A549 (cell line): ENCODE measurements around the gene WASF2.

Experiments
- CTCF ChIP-seq: fragments of >200 bp; sonication (Bioruptor Twin); formaldehyde crosslinking; IDR thresholded peaks from 3 replicates; pipeline ENCODE4 v1.5.1; 2016
- EP300 ChIP-seq, 2 experiments: fragments of >200 bp; sonication (Bioruptor Twin); formaldehyde crosslinking; IDR thresholded peaks; 2 replicates in 1 of 2; 3 replicates in 1 of 2; pipeline ENCODE4 v1.6.1; 2016 to 2017
- HDAC2 ChIP-seq: fragments of 200-600 bp; sonication (generic); IDR thresholded peaks from 2 replicates; pipeline ENCODE4 v1.6.1; 2016
- MYC ChIP-seq: IDR thresholded peaks from 2 replicates; pipeline ENCODE4 v1.6.1; 2012; ENCODE audit warnings: mild to moderate bottlenecking, inconsistent platforms, low read length, improper control_type of control experiment, borderline replicate concordance
- POLR2AphosphoS2 ChIP-seq: conservative IDR thresholded peaks from 2 replicates; pipeline ENCODE4 v1.6.1; 2012; ENCODE audit warnings: low read length, improper control_type of control experiment, inconsistent platforms
- RAD21 ChIP-seq, 2 experiments: fragments of >200 bp in 1 of 2; sonication (Bioruptor Twin) in 1 of 2; formaldehyde crosslinking in 1 of 2; IDR thresholded peaks in 1 of 2; conservative IDR thresholded peaks in 1 of 2; 2 replicates in 1 of 2; 3 replicates in 1 of 2; pipeline ENCODE4 v1.6.1; 2012 to 2018; ENCODE audit warnings: inconsistent platforms in 1 of 2
- SMC3 ChIP-seq: fragments of >200 bp; sonication (Bioruptor Twin); formaldehyde crosslinking; IDR thresholded peaks from 3 replicates; pipeline ENCODE4 v1.6.1; 2018; ENCODE audit warnings: inconsistent platforms
- TF ChIP-seq, protein P1 (sequence below): IDR thresholded peaks from 2 replicates; pipeline ENCODE4 v1.6.1; 2012

DNA sequence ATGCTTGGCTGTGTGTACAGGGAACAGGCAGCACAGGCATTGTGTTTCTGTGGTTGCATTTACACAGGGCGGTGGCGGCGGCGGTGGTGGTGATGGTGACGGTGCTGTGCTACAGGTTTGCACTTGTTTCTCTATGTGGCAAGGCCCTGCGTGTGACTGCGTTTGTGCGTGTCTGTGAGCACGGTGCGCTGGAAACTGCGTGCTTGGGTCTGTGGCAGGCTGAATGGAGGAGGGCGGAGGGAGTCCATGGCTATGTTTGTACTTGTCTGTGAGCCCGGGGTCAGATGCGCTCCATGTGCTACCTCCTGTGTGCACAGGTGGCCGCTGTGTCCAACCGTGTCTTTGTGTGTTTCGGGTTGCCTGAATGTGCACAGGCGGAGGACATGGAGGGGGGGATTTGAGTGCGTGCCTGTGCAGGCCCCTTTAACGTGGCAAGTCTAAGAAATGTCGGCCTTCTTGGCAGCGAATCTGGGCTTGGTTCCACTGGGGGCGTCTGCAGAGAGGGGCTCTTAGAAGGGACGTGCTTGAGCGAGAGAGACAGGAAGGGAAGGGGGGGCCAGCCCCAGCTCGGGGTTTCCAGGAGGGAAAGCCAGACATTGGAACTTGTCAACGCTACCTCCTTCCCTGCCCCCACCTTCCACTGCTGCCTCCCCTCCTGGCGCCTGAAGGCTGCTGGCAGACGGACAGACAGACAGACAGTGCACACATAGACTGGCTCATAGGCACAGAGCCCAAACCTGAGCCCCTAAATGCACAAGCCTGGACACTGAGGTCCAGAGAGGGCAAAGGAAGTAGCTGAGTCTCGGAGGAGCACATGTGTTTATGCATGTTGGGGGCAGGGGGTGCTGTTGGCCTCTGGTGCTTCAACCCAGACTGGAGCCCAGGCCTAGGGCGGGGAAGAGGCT, 32.7 kb upstream of the WASF2 start:
- TF ChIP-seq POLR2AphosphoS2: no peak
- TF ChIP-seq, protein P1, sequence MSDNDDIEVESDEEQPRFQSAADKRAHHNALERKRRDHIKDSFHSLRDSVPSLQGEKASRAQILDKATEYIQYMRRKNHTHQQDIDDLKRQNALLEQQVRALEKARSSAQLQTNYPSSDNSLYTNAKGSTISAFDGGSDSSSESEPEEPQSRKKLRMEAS: no peak
- TF ChIP-seq CTCF: peak; percentile 26; the same call in 2 of the 3 replicates
- 0 out of 3 replicates have a peak, but pooled peaks have one; percentile 26 for TF ChIP-seq SMC3
- TF ChIP-seq EP300 (IDR thresholded peaks at IDR 0.05): no peak
- TF ChIP-seq MYC: no peak
- TF ChIP-seq HDAC2: no peak
- peak; percentile 42 to 52; a peak in 4 of 5 replicates for TF ChIP-seq RAD21 (conservative IDR thresholded peaks at IDR 0.05 in 1 of 2, IDR thresholded peaks at IDR 0.05 in 1 of 2)
